Measurements from ENCODE around the gene ANKRD66.
"Not testable (repeated sequence)": the region's sequence is repeated elsewhere in the genome, so short reads cannot be mapped to it uniquely, and the experiment has no call there.

The ANKRD66 gene

GRCh38 chr6:46758960-46759753, 12.4 kb downstream of the ANKRD66 start:
- DNase-seq (ENCODE audit: low read depth in 1 of 2, low spot score in 1 of 2): no peak
- in situ Hi-C loops (cut with HindIII; ENCODE audit: low pct_unique_long_range_greater_than_20kb, low sequenced_read_pairs): no loop called here
- TF ChIP-seq JUND (IDR thresholded peaks at IDR 0.05; ENCODE audit: low read depth): no peak

- no peak for TF ChIP-seq JUND (IDR thresholded peaks at IDR 0.05; ENCODE audit: low read depth)
- in situ Hi-C loops (cut with HindIII; ENCODE audit: low pct_unique_long_range_greater_than_20kb, low sequenced_read_pairs): no loop called here
- DNase-seq (ENCODE audit: low read depth in 1 of 2, low spot score in 1 of 2): peak in 1 of 2 experiments; percentile 2
These were observed 14.2 kb downstream of the ANKRD66 start for GRCh38 chr6:46760925-46761324.

GRCh38 chr6:46763466-46763865, 16.7 kb downstream of the ANKRD66 start:
- TF ChIP-seq JUND (IDR thresholded peaks at IDR 0.05; ENCODE audit: low read depth): no peak
- in situ Hi-C loops (cut with HindIII; ENCODE audit: low pct_unique_long_range_greater_than_20kb, low sequenced_read_pairs): no loop called here

GRCh38 chr6:46764280-46764679, 17.5 kb downstream of the ANKRD66 start:
- DNase-seq (ENCODE audit: low read depth in 1 of 2, low spot score in 1 of 2); in situ Hi-C loops (cut with HindIII; ENCODE audit: low pct_unique_long_range_greater_than_20kb, low sequenced_read_pairs): not testable (repeated sequence)

More at GRCh38 chr6:46763466-46763865, 16.7 kb downstream of the ANKRD66 start:
- DNase-seq (ENCODE audit: low read depth in 1 of 2, low spot score in 1 of 2): no peak

GRCh38 chr6:46764961-46765360, 18.2 kb downstream of the ANKRD66 start:
- in situ Hi-C loops (cut with HindIII; ENCODE audit: low pct_unique_long_range_greater_than_20kb, low sequenced_read_pairs): no loop called here
- DNase-seq (ENCODE audit: low read depth in 1 of 2, low spot score in 1 of 2): no peak
- TF ChIP-seq JUND (IDR thresholded peaks at IDR 0.05; ENCODE audit: low read depth): no peak

- no peak for DNase-seq (ENCODE audit: low read depth in 1 of 2, low spot score in 1 of 2)
- TF ChIP-seq JUND (IDR thresholded peaks at IDR 0.05; ENCODE audit: low read depth): no peak
- in situ Hi-C loops (cut with HindIII; ENCODE audit: low pct_unique_long_range_greater_than_20kb, low sequenced_read_pairs): no loop called here
These were observed 25.3 kb downstream of the ANKRD66 start for GRCh38 chr6:46772016-46772415.

- in situ Hi-C loops (cut with HindIII; ENCODE audit: low pct_unique_long_range_greater_than_20kb, low sequenced_read_pairs): no loop called here
- no peak for DNase-seq (ENCODE audit: low read depth in 1 of 2, low spot score in 1 of 2)
- no peak for TF ChIP-seq JUND (IDR thresholded peaks at IDR 0.05; ENCODE audit: low read depth)
These were observed 26.0 kb downstream of the ANKRD66 start for GRCh38 chr6:46772762-46773161.

GRCh38 chr6:46773201-46773855, 26.6 kb downstream of the ANKRD66 start:
- DNase-seq (ENCODE audit: low read depth in 1 of 2, low spot score in 1 of 2): no peak
- no peak for TF ChIP-seq JUND (IDR thresholded peaks at IDR 0.05; ENCODE audit: low read depth)
- in situ Hi-C loops (cut with HindIII; ENCODE audit: low pct_unique_long_range_greater_than_20kb, low sequenced_read_pairs): no loop called here

- in situ Hi-C loops (cut with HindIII; ENCODE audit: low pct_unique_long_range_greater_than_20kb, low sequenced_read_pairs): not testable (repeated sequence)
These were observed 28.0 kb downstream of the ANKRD66 start for GRCh38 chr6:46774736-46775135.

GRCh38 chr6:46776070-46776712, 29.5 kb downstream of the ANKRD66 start:
- DNase-seq (ENCODE audit: low read depth in 1 of 2, low spot score in 1 of 2): no peak
- in situ Hi-C loops (cut with HindIII; ENCODE audit: low pct_unique_long_range_greater_than_20kb, low sequenced_read_pairs): no loop called here
- TF ChIP-seq JUND (IDR thresholded peaks at IDR 0.05; ENCODE audit: low read depth): no peak

More at GRCh38 chr6:46774736-46775135, 28.0 kb downstream of the ANKRD66 start:
- DNase-seq (ENCODE audit: low read depth in 1 of 2, low spot score in 1 of 2): not testable (repeated sequence)

GRCh38 chr6:46777476-46778346, 31.0 kb downstream of the ANKRD66 start:
- DNase-seq (ENCODE audit: low read depth in 1 of 2, low spot score in 1 of 2): no peak
- no peak for TF ChIP-seq JUND (IDR thresholded peaks at IDR 0.05; ENCODE audit: low read depth)
- in situ Hi-C loops (cut with HindIII; ENCODE audit: low pct_unique_long_range_greater_than_20kb, low sequenced_read_pairs): no loop called here
